ENCODE data around the gene ASB2. TPM values are rescaled to one million over a fixed set of nuclear protein-coding genes. Genes with fewer than 3 reads are reported as not detected.

ASB2 gene
- polyA plus RNA-seq, 1 donor (not counting 4 experiments of a cell fraction or from before 2014, with no cell fraction given), result 0.56 TPM

DNA sequence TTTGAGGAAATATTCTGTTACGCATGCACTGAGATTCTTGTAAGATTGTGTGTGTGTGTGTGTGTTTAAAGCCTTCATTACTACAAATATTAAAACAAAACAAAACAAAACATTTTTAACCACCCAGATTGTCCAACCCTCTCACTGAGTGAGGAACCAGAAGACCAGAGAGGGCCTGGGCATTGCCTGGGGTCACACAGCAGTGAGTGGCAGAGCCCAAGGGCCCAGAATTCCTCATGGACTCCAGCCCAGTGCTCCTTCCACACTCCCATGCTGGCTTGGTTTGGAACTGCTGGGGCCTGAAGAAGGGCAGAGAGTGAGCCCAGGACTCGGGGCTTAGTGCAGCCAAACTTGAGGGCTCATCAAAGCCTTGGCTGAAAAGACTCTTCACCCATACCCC lies 48.2 kb upstream of the ASB2 start:
- no peak overlapping the region for H2AFZ ChIP-seq (ENCODE audit: control insufficient read depth, low read length)
- no peak for DNase-seq (ENCODE audit: low read depth, low spot score)
- H3K9me3 ChIP-seq (ENCODE audit: control insufficient read depth, low read depth, low read length), result no peaks in the 10 kb centered on the region
- peaks cover 3% of the 10 kb centered on the region for H4K20me1 ChIP-seq (ENCODE audit: control insufficient read depth, extremely low read depth, insufficient read depth, low read length)
- dilution Hi-C loops (cut with MboI; ENCODE audit: extremely low pct_ligation_motif_present, low sequenced_read_pairs), result no loop called here
- no peak overlapping the region for H3K4me3 ChIP-seq (ENCODE audit: control insufficient read depth in 2 of 3, extremely low read depth in 1 of 3, insufficient read depth in 2 of 3, low read depth in 1 of 3, low read length in 3 of 3)
- H3K4me1 ChIP-seq (ENCODE audit: control insufficient read depth, extremely low read depth, insufficient read depth, low read length), result peaks cover 15% of the 10 kb centered on the region
- no peak overlapping the region for H3K4me2 ChIP-seq (ENCODE audit: control insufficient read depth, extremely low read depth, insufficient read depth, low read depth, low read length)
- H3K9ac ChIP-seq (ENCODE audit: control insufficient read depth, extremely low read depth, insufficient read depth, low read length), result no peak overlapping the region
- H3K27ac ChIP-seq (ENCODE audit: control insufficient read depth, insufficient read depth, low read length), result no peak overlapping the region
- no peaks in the 10 kb centered on the region for H3K36me3 ChIP-seq (ENCODE audit: control insufficient read depth in 2 of 2, extremely low read depth in 1 of 2, insufficient read depth in 2 of 2, low read length in 2 of 2)
- no peaks in the 10 kb centered on the region for H3K27me3 ChIP-seq (ENCODE audit: control insufficient read depth, extremely low read depth, insufficient read depth, low read length)
- TF ChIP-seq, protein P1, sequence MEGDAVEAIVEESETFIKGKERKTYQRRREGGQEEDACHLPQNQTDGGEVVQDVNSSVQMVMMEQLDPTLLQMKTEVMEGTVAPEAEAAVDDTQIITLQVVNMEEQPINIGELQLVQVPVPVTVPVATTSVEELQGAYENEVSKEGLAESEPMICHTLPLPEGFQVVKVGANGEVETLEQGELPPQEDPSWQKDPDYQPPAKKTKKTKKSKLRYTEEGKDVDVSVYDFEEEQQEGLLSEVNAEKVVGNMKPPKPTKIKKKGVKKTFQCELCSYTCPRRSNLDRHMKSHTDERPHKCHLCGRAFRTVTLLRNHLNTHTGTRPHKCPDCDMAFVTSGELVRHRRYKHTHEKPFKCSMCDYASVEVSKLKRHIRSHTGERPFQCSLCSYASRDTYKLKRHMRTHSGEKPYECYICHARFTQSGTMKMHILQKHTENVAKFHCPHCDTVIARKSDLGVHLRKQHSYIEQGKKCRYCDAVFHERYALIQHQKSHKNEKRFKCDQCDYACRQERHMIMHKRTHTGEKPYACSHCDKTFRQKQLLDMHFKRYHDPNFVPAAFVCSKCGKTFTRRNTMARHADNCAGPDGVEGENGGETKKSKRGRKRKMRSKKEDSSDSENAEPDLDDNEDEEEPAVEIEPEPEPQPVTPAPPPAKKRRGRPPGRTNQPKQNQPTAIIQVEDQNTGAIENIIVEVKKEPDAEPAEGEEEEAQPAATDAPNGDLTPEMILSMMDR (optimal IDR thresholded peaks at IDR 0.05 in 1 of 3, IDR thresholded peaks at IDR 0.05 in 1 of 3, conservative IDR thresholded peaks at IDR 0.05 in 1 of 3; ENCODE audit: extremely low read depth in 1 of 3, insufficient read depth in 2 of 3, low read length in 3 of 3), result no peak
- TF ChIP-seq EZH2 (IDR thresholded peaks at IDR 0.05; ENCODE audit: low read length), result no peak
- no peak for FAIRE-seq
- no peaks in the 10 kb centered on the region for H3K79me2 ChIP-seq (ENCODE audit: control insufficient read depth, insufficient read depth, low read length)
- H3K9me1 ChIP-seq (ENCODE audit: control insufficient read depth, extremely low read depth, insufficient read depth, low read length), result peaks cover 6% of the 10 kb centered on the region

DNA sequence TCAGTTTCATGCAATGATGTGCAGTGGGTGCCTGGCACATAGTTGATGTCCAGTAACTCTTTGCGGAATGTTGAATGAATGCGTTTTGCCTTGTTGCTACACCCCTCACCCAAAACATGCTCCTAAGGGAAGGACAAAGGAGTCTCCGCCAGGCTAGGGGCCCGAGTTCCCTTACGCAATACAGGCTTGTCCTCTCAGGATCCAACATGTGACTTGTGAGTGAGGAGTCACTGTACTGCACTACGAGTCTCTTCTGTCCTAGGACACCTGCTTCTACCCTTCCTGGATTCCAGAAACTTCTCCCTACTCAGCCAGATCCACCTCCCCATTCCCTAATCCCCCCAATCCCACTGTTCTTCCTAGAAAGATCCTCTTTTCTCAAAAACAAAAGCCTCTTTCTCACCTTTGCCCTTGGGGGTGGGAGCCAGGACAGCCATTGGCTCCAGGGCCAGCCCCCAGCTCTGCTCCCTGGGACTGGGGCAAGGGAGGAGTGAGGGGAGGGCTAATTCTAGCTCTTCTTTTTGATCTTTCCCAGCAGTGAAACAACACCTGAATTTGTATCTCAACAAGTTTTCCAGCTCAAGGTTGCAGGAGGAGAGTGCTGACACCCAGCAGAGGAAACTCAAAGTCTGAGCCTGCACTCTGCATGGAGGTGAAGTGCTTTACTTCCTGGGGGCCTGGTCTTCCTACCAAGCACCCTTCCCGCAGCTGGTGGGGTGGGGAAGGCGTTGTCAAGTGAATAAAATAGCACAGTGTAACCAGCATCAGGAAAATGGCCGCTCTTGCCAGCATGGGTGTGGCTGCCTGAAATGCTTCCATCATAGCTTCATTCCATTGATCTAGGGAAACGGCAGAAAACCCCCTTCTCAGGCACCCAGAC lies 46.4 kb upstream of the ASB2 start:
- dilution Hi-C loops (cut with MboI; ENCODE audit: extremely low pct_ligation_motif_present, low sequenced_read_pairs), result no loop called here
- no peaks in the 10 kb centered on the region for H3K36me3 ChIP-seq (ENCODE audit: control insufficient read depth in 2 of 2, extremely low read depth in 1 of 2, insufficient read depth in 2 of 2, low read length in 2 of 2)
- H3K4me3 ChIP-seq (ENCODE audit: control insufficient read depth in 2 of 3, extremely low read depth in 1 of 3, insufficient read depth in 2 of 3, low read depth in 1 of 3, low read length in 3 of 3), result no peak overlapping the region
- H4K20me1 ChIP-seq (ENCODE audit: control insufficient read depth, extremely low read depth, insufficient read depth, low read length), result no peaks in the 10 kb centered on the region
- H3K4me1 ChIP-seq (ENCODE audit: control insufficient read depth, extremely low read depth, insufficient read depth, low read length), result peaks cover 10% of the 10 kb centered on the region
- TF ChIP-seq, protein P1 (optimal IDR thresholded peaks at IDR 0.05 in 1 of 3, IDR thresholded peaks at IDR 0.05 in 1 of 3, conservative IDR thresholded peaks at IDR 0.05 in 1 of 3; ENCODE audit: extremely low read depth in 1 of 3, insufficient read depth in 2 of 3, low read length in 3 of 3), result no peak
- TF ChIP-seq EZH2 (IDR thresholded peaks at IDR 0.05; ENCODE audit: low read length), result no peak
- H3K9me1 ChIP-seq (ENCODE audit: control insufficient read depth, extremely low read depth, insufficient read depth, low read length), result peaks cover 2% of the 10 kb centered on the region
- H3K9ac ChIP-seq (ENCODE audit: control insufficient read depth, extremely low read depth, insufficient read depth, low read length), result no peak overlapping the region
- no peaks in the 10 kb centered on the region for H3K79me2 ChIP-seq (ENCODE audit: control insufficient read depth, insufficient read depth, low read length)
- H3K9me3 ChIP-seq (ENCODE audit: control insufficient read depth, low read depth, low read length), result no peaks in the 10 kb centered on the region
- no peak overlapping the region for H3K4me2 ChIP-seq (ENCODE audit: control insufficient read depth, extremely low read depth, insufficient read depth, low read depth, low read length)
- no peak overlapping the region for H3K27ac ChIP-seq (ENCODE audit: control insufficient read depth, insufficient read depth, low read length)
- no peak overlapping the region for H2AFZ ChIP-seq (ENCODE audit: control insufficient read depth, low read length)
- DNase-seq (ENCODE audit: low read depth, low spot score) (no peak), FAIRE-seq (no peak)
- H3K27me3 ChIP-seq (ENCODE audit: control insufficient read depth, extremely low read depth, insufficient read depth, low read length), result no peaks in the 10 kb centered on the region

Measured in keratinocyte (primary cell).